GM10847 (cell line): ENCODE data around the gene DAW1.

ENCODE experiments used
- POLR2A ChIP-seq: IDR thresholded peaks from 2 replicates; pipeline ENCODE4 v1.6.1; 2011; ENCODE audit not compliant: insufficient read length; ENCODE audit errors: extremely low read depth

DAW1 gene

DNA sequence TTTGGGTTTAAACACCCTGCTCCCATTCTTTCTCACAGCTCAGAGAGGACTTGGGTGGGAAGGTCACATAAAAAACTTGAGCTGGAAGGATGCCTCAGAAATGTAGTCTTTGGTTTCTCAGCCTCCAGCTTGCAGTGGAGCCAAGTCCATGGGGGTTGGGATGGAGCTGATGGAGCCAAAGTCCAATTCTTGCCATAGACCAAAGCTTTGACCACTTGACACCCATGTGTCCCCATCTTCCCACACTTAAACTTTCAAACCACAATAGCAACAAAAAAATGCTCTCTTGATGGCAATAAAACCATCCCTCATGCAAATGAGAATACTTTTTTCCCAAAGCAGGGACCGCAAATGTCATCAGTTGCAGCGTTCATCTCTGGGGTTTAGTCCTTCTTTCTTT is 14.7 kb upstream of the DAW1 start:
- TF ChIP-seq POLR2A = no peak

DNA sequence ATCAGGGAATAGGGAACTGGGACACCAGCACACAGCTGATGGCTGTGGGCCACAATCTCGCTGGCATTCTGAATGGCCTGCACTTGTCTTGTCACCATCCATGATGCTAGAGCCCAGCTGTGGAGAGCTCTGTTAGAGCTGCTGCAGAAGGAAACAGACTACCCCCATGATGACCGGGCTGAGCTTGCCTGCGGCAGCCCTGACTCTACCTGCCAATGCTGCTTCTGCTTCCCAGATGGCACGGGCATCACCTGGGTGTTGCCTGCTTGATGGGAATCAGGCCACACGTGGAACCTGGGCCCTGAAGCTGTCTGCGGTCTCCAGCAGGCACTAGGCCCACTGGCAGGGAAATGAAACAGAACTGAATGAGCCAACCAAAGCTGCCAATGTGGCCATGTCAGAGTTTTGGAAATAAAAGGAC is 11.2 kb upstream of the DAW1 start:
- no peak for TF ChIP-seq POLR2A

DNA sequence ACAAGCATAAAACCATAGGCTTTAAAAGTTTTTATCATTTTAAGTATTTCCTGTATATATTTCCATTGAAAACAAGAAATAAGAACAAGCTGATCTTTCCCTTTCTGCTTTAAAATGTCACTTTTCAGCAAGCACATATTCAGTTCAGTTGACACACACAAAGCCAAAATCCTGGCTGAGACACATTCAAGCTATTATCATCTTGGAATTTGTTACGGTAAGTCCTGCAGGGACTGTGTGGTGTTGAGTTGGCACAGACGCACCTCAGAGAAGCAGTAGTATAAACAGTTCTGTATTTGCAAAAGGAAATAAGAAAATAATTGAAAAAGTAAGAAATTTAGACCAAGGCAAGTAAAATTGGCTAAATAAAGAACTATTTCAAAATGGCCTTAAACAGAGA is 10.4 kb upstream of the DAW1 start:
- TF ChIP-seq POLR2A = no peak

DNA sequence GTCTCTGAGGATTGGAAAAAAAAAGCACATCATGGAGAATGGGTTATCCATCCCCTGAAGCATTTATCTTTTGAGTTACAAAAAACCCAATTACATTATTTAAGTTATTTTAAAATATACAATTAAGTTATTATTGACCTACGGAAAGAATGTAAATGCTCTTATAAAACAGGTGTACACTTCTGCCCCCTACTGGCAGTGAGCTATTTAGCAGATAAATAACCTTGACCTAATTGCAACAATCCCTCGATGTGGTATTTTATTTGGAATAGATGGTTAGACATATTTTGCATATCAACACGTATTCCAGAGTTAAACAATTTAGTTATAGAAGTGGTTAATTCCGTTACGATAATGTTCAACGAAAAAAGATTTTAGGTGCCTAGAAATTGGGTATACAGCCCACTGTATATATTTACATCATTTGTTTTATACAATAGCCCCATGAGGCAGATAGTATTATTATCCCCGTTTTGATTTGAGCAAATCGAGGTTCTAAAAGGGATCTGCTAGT is 9.1 kb upstream of the DAW1 start:
- TF ChIP-seq POLR2A = no peak

DNA sequence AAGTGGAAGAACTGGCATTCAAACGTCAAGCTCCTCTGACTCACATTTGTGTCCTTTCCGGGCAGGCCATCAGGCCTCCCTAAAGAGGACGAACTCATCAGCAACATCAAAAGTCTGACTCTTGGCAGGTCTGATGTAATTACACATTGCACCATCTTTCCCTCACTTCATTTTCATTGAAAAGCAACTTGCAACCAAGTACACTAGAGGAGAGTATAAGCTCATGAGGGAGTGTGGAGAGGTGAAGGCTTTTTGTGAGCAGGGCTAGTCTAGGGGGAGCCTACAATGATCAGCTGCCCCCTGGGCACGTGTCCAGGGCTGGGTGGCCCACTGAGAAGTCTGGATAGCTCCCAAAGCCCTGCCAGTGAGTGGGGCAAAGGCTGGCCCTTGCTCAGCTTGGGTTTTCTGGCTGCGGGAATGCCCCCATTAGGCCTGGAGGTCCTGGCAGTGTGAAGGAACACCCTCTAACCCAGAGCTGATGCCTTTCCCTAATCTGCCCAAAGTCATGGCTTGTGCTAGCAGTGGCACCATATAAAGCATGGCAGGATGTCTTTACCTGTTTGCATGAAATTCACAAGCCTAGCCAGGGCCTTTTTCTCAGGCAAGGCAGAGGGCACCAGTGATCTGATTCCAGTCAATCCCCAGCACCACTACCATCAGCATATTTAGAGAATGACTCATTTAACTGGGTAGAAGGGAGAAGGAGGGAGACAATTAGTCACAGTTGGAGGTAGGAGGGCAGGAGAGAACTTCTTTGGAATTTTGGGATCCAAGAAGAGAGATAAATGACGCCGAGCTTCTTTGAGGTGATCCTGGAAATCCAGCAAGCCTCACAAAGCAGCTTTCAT is 8.5 kb upstream of the DAW1 start:
- TF ChIP-seq POLR2A = no peak

DNA sequence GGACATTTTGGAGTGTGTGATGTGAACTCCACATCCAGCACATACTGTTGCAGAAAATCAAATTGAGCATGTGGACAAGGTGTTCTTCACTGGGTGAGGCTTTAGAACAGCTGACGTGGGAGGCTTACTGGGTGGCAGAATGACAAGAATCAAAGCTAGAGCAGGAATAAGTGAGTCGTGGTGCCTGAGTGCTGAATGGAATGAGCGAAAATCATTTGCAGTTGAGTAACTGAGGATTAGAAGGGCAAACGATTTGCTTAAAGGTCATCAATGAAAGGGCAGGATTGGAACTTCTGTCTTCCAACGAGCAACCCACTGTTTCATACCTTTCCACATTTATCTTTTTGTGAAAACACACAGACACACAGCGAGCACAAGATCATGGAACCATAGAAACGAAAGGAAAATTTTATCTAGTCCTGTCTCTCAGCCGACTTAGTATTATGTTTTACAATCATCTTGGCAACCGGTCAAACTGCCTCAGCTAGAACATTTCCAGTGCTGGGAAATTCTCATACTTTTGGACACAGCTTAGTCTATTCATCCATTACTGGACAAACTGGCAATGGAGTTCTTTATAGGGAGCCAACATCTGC is 7.2 kb upstream of the DAW1 start:
- no peak for TF ChIP-seq POLR2A

DNA sequence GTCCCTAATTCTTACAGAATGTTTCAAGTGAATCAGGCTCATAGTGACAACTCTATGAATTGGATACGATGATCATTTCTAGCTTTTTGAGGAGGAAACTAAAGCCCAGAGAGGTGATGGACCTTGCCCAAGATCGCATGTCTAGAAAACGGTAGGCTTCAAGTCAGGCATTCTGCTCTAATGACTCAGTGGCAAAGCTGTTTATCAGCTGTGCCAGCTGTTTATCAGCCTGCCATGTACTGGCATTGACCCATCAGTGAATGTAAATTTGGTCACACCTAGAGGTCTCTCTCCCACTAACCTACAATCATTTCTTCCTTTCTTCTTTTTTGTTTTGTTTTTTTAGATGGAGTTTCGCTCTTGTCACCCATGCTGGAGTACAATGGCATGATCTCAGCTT is 6.1 kb upstream of the DAW1 start:
- no peak for TF ChIP-seq POLR2A

DNA sequence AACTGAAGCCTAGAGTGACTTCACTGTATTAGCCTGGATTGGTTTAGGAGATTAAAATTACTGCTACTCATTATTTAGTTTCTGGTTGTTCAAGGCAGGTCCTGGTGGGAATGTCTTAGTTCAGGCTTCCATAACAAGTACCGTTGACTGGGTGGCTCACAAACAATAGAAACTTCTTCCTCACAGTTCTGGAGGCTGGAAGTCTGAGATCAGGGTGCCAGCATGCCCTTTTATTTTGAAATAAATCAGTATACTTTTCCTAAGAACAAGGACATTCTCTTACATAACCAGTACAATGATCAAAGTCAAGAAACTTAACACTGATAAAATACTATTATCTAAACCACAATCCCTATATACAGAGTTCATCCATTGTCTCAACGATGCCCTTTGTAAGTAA is 4.0 kb upstream of the DAW1 start:
- TF ChIP-seq POLR2A = no peak

DNA sequence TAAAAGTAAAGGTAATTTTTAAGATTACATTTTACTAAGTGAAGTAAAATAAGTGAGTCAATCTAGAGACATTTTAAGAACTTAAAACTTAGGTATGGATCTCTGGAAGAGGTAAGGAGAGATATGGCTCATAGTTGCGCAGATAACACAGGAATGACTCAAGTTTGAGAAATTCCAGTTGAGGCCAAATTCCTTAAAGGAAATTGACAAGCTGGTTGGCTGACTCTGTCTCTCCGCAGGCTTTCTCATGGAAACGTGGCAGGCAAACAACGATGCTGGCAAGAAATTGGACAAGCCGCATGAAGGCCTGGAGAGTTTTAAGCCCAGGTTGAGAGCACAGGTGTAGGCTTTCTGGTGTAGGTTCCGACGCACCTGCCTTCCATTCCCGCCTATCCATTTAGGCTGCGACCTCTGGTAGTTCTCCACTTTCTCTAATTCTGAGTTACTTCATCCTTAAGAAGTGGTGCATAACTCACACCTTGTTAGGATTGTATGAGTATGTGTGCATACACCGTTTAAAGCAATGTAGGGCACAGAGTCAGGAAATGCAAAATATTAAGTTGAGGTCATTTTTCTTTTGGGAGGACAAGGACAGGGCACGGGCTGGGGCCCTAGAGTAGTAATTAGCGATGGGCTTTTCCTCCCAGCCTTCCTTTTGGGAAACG is 589 bp upstream of the DAW1 start:
- TF ChIP-seq POLR2A = no peak

DNA sequence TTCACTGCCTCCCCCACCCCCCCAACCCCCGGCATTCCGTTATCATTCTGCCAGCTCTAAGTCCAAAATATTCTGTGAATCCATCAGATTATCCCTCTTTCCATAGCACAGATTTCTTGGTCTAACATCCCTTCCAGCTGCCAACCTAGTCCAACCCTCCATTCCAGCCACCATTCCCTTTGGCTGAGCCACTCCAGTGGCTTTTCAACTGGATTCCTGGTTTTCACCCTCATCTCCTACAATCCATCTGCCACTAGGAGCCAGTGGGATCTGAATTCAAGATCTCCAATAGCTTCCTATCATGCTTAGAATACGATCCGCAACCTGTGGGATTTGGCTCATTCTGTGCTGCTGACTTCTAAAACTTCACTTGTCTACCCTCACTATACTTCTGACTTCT is 1.2 kb downstream of the DAW1 start:
- no peak for TF ChIP-seq POLR2A

DNA sequence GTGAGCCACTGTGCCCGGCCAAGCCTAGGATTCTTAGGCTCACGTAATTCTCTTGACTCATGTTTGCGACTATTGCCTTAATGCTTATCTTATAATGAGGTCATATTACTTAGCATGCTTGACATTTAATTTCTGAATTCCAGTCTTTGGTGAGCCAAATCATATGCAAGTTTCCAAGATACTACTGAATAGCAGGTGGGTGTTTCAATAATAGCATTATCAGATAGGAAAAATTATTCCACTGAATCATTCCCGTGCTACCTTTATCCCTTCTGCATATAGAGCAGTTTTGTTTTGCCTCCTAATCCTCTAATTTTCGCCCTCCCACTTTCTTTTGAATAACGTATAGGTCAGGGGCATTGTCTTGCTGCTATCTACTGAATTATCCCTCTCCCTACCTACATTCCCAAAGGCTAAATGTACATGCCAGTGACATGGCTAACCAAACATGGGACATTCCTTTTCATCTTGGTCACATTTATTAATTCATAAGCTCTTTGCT is 4.9 kb downstream of the DAW1 start:
- no peak for TF ChIP-seq POLR2A

DNA sequence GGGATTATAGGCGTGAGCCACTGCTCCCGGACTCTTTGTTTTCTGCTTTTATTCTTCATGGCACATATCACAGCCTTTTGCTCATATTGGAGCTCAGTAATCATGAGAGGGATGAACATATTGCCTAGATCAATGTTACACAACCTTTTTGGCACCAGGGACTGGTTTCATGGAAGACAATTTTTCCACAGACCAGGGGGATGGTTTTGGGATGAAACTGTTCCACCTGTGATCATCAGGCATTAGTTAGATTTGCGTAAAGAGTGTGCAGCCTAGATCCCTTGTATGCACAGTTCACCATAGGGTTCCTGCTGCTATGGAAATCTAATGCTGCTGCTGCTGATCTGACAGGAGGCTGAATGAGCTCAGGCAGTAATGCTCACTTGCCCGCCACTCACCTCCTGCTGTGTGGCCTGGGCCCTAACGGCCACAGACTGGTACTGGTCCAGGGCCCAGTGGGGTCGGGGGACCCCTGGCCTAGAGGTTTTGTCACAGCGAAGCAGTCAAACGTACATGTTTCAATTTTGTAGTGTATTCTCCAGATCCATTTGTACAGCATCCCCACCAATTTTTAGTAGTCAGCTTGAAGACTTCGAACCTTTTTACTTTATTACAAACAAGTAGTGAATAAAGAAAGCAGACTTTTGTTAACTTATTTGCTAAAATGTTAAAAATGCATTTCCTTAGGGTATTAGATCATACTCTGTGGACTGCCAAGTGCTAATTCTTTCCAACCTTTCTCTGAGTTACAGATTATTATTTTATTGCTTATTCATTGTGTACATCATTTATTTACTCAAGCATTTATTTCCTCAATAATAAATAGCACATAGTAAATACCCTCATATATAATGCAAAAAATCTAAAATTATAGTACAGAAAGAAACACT is 6.2 kb downstream of the DAW1 start:
- TF ChIP-seq POLR2A = no peak

DNA sequence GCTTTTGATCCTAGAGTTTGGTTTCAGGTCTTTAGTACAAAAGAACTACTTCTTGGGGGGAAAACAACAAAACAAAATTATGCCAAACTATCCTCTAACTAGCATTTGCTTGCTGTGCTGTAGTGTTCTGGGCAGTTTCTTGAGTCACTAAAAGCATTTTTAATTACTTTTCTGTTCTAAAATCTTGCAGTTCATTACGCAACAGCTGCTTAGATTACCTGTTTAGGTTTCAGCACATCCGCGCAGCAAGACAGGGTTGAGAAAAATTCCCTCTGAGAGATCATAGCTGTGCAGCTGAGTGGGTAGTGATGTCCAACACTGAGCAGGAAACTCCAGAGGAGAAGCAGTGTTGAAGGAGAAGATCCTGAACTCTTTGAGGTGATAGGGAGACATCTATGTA is 9.0 kb downstream of the DAW1 start:
- no peak for TF ChIP-seq POLR2A

DNA sequence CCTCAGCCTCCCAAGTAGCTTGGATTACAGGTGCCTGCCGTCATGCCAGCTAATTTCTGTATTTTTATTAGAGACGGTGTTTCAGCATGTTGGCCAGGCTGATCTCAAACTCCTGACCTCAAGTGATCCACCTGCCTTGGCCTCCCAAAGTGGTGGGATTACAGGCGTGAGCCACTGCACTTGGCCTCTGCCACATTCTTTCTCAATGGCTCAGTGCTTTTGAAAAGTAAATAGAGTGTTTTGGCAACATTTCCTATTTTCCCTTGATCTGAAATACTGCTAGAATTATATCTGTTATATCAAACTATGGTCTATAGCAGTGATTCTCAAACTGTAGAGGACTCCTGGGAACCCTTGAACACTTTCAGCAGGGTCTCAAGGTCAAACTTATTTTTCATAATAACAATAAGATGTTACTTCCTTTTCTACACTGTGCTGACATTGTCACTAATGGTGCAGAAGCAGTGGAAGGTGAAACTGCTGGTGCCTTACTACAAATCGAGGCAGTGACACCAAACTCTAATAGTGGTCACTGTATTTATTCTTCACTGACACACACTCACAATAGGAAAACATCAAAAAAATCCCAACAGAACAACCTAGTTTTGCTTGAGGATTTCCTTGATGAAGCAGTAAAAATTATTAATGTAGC is 10.6 kb downstream of the DAW1 start:
- TF ChIP-seq POLR2A = no peak
